OCI-LY3 (cell line): Measurements from ENCODE around the gene BPIFA3.
"Not testable (repeated sequence)": the region's sequence is repeated elsewhere in the genome, so short reads cannot be mapped to it uniquely, and the experiment has no call there.

Experiments
- CTCF ChIP-seq: fragments of 200-600, 300-600 bp; sonication (generic); IDR thresholded peaks from 2 replicates; pipeline ENCODE4 v1.5.1; 2014; ENCODE audit warnings: antibody characterized with exemption, low read length, low read depth
- EZH2phosphoT487 ChIP-seq: fragments of 200-600 bp; shearing (Covaris generic); IDR thresholded peaks from 2 replicates; pipeline ENCODE4 v1.6.1; 2018; ENCODE audit warnings: antibody characterized with exemption, mixed run types, low read depth

DNA sequence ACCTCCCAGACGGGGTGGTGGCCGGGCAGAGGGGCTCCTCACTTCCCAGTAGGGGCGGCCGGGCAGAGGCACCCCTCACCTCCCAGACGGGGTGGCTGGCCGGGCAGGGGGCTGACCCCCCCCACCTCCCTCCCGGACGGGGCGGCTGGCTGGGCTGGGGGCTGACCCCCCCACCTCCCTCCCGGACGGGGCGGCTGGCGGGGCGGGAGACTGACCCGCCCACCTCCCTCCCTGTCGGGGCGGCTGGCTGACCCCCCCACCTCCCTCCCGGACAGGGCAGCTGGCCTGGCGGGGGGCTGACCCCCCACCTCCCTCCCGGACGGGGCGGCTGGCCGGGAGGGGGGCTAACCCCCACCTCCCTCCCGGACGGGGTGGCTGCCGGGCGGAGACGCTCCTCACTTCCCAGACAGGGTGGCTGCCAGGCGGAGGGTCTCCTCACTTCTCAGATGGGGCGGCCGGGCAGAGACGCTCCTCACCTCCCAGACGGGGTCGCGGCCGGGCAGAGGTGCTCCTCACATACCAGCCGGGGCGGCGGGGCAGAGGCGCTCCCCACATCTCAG, 32.0 kb upstream of the BPIFA3 start:
- not testable (repeated sequence) for TF ChIP-seq CTCF, EZH2phosphoT487
